Measurements from ENCODE around the gene MMP1. TPM values are rescaled to one million over a fixed set of nuclear protein-coding genes. Genes with fewer than 3 reads are reported as not detected.

The MMP1 gene
- total RNA-seq, 2 donors from 2014 or later = 0.71 TPM; not detected in 1

GRCh38 chr11:102776454-102776853 is 21.5 kb downstream of the MMP1 start:
- Histone ChIP-seq H3K9me3 (no peaks in the 10 kb centered on the region), H3K4me3 (no peak overlapping the region), H3K4me1 (ENCODE audit: control insufficient read depth in 1 of 2, low read depth in 2 of 2) (no peaks in the 10 kb centered on the region), H3K27ac (no peak overlapping the region), H3K27me3 (replicated peaks; ENCODE audit: insufficient read depth) (no peaks in the 10 kb centered on the region), H3K36me3 (no peaks in the 10 kb centered on the region)
- TF ChIP-seq, protein P1, sequence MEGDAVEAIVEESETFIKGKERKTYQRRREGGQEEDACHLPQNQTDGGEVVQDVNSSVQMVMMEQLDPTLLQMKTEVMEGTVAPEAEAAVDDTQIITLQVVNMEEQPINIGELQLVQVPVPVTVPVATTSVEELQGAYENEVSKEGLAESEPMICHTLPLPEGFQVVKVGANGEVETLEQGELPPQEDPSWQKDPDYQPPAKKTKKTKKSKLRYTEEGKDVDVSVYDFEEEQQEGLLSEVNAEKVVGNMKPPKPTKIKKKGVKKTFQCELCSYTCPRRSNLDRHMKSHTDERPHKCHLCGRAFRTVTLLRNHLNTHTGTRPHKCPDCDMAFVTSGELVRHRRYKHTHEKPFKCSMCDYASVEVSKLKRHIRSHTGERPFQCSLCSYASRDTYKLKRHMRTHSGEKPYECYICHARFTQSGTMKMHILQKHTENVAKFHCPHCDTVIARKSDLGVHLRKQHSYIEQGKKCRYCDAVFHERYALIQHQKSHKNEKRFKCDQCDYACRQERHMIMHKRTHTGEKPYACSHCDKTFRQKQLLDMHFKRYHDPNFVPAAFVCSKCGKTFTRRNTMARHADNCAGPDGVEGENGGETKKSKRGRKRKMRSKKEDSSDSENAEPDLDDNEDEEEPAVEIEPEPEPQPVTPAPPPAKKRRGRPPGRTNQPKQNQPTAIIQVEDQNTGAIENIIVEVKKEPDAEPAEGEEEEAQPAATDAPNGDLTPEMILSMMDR (IDR thresholded peaks at IDR 0.05) = no peak
- ATAC-seq (ENCODE audit: insufficient number of reproducible peaks, low FRiP score, low read depth) = no peak
- no peak for DNase-seq (ENCODE audit: low spot score)

DNA sequence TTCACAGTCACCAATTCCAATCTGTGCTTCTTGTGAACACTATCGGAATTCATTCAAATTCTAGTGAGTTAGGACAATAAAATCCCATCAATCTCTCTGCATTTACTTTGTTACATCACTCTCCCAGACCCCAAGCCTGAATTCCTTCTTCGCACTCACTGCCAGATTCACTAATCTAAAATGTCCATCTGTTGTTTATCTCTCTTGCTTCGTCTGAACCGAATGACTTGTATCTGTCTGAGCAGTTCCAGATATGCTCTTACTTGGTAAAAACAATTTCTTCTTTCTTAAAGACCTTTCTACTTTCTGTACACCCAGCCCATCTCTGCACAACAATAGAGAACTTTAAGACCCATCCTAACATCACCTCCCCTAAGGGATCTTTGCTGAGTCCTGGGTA is 24.6 kb downstream of the MMP1 start:
- no peak overlapping the region for H3K4me3 ChIP-seq
- no peak for ATAC-seq (ENCODE audit: insufficient number of reproducible peaks, low FRiP score, low read depth)
- H3K9me3 ChIP-seq = no peaks in the 10 kb centered on the region
- H3K36me3 ChIP-seq = no peaks in the 10 kb centered on the region
- DNase-seq (ENCODE audit: low spot score) = no peak
- H3K4me1 ChIP-seq (ENCODE audit: control insufficient read depth in 1 of 2, low read depth in 2 of 2) = no peaks in the 10 kb centered on the region
- H3K27me3 ChIP-seq (replicated peaks; ENCODE audit: insufficient read depth) = no peaks in the 10 kb centered on the region
- H3K27ac ChIP-seq = no peak overlapping the region
- TF ChIP-seq, protein P1 (IDR thresholded peaks at IDR 0.05) = no peak

GRCh38 chr11:102771351-102771750 is 26.6 kb downstream of the MMP1 start:
- H3K36me3 ChIP-seq = no peaks in the 10 kb centered on the region
- no peaks in the 10 kb centered on the region for H3K27me3 ChIP-seq (replicated peaks; ENCODE audit: insufficient read depth)
- no peak overlapping the region for H3K4me3 ChIP-seq
- TF ChIP-seq, protein P1 (IDR thresholded peaks at IDR 0.05) = no peak
- H3K9me3 ChIP-seq = no peaks in the 10 kb centered on the region
- H3K4me1 ChIP-seq (ENCODE audit: control insufficient read depth in 1 of 2, low read depth in 2 of 2) = no peaks in the 10 kb centered on the region
- no peak overlapping the region for H3K27ac ChIP-seq
- DNase-seq (ENCODE audit: low spot score) = no peak
- no peak for ATAC-seq (ENCODE audit: insufficient number of reproducible peaks, low FRiP score, low read depth)

GRCh38 chr11:102770191-102770590 is 27.8 kb downstream of the MMP1 start:
- no peak for DNase-seq (ENCODE audit: low spot score)
- Histone ChIP-seq H3K9me3 (no peaks in the 10 kb centered on the region), H3K36me3 (no peaks in the 10 kb centered on the region), H3K4me1 (ENCODE audit: control insufficient read depth in 1 of 2, low read depth in 2 of 2) (no peaks in the 10 kb centered on the region), H3K4me3 (no peak overlapping the region), H3K27ac (no peak overlapping the region), H3K27me3 (replicated peaks; ENCODE audit: insufficient read depth) (no peaks in the 10 kb centered on the region)
- TF ChIP-seq, protein P1 (IDR thresholded peaks at IDR 0.05) = no peak
- no peak for ATAC-seq (ENCODE audit: insufficient number of reproducible peaks, low FRiP score, low read depth)

GRCh38 chr11:102767800-102768199 is 30.2 kb downstream of the MMP1 start:
- no peak overlapping the region for H3K27ac ChIP-seq
- no peaks in the 10 kb centered on the region for H3K9me3 ChIP-seq
- H3K4me1 ChIP-seq (ENCODE audit: control insufficient read depth in 1 of 2, low read depth in 2 of 2) = no peaks in the 10 kb centered on the region
- TF ChIP-seq, protein P1 (IDR thresholded peaks at IDR 0.05) = no peak
- DNase-seq (ENCODE audit: low spot score) (no peak), ATAC-seq (ENCODE audit: insufficient number of reproducible peaks, low FRiP score, low read depth) (no peak)
- H3K27me3 ChIP-seq (replicated peaks; ENCODE audit: insufficient read depth) = no peaks in the 10 kb centered on the region
- no peak overlapping the region for H3K4me3 ChIP-seq
- H3K36me3 ChIP-seq = no peaks in the 10 kb centered on the region
